Ascending aorta (tissue), 2 donors: ENCODE results near the gene CFDP1. TPM values are rescaled to one million over a fixed set of nuclear protein-coding genes. Genes with fewer than 3 reads are reported as not detected.
"Not testable (repeated sequence)": the region's sequence is repeated elsewhere in the genome, so short reads cannot be mapped to it uniquely, and the experiment has no call there.

Experiments
- DNase-seq, 2 donors: peaks; one replicate each; pipeline ENCODE4 v3.0.0-alpha.2; 2019; ENCODE audit warnings: low spot score in 2 of 2
- H3K27ac ChIP-seq, 2 donors: fragments of 200-600 bp; sonication (generic); one replicate each; pipeline ENCODE4 v1.5.1; 2016 to 2017; ENCODE audit warnings: mild to moderate bottlenecking in 1 of 2
- H3K27me3 ChIP-seq: fragments of 200-600 bp; sonication (generic); one replicate; pipeline ENCODE4 v1.5.1; 2017
- H3K36me3 ChIP-seq, 2 donors: fragments of 200-600 bp; sonication (generic); one replicate each; pipeline ENCODE4 v1.5.1; 2016
- H3K4me1 ChIP-seq, 2 donors: fragments of 200-600 bp; sonication (generic); one replicate each; pipeline ENCODE4 v1.5.1; 2016 to 2017; ENCODE audit warnings: mild to moderate bottlenecking in 1 of 2
- H3K4me3 ChIP-seq, 2 donors: fragments of 200-600 bp; sonication (generic); one replicate each; pipeline ENCODE4 v1.5.1; 2016 to 2017; ENCODE audit warnings: mild to moderate bottlenecking in 1 of 2
- H3K9me3 ChIP-seq, 2 donors: fragments of 200-600 bp; sonication (generic); one replicate each; pipeline ENCODE4 v1.5.1; 2016
- intact Hi-C: fragments of 100-400 bp; cut with DNase I; formaldehyde crosslinking; loops from one replicate; pipeline ENCODE4 v1.15.1; 2023
- total RNA-seq: library from RNA; depleted of rRNA; stranded (reverse); fragments of >200 nt; gene quantifications from one replicate; pipeline ENCODE4 v1.1.0, GENCODE V29; 2016
- TF ChIP-seq, protein P1 (sequence below), 3 experiments: fragments of 200-600 bp in 2 of 3; fragments of 450-650 bp in 1 of 3; sonication (generic) in 2 of 3; IDR thresholded peaks; one replicate each; pipeline ENCODE4 v1.5.1; 2016 to 2019; ENCODE audit warnings: antibody characterized with exemption in 3 of 3, mild to moderate bottlenecking in 1 of 3, moderate library complexity in 1 of 3

CFDP1 gene
- total RNA-seq, 1 donor from 2014 or later = 8.3 TPM

- TF ChIP-seq, protein P1, sequence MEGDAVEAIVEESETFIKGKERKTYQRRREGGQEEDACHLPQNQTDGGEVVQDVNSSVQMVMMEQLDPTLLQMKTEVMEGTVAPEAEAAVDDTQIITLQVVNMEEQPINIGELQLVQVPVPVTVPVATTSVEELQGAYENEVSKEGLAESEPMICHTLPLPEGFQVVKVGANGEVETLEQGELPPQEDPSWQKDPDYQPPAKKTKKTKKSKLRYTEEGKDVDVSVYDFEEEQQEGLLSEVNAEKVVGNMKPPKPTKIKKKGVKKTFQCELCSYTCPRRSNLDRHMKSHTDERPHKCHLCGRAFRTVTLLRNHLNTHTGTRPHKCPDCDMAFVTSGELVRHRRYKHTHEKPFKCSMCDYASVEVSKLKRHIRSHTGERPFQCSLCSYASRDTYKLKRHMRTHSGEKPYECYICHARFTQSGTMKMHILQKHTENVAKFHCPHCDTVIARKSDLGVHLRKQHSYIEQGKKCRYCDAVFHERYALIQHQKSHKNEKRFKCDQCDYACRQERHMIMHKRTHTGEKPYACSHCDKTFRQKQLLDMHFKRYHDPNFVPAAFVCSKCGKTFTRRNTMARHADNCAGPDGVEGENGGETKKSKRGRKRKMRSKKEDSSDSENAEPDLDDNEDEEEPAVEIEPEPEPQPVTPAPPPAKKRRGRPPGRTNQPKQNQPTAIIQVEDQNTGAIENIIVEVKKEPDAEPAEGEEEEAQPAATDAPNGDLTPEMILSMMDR (IDR thresholded peaks at IDR 0.05) = no peak
- Histone ChIP-seq H3K27ac (no peak overlapping the region), H3K4me1 (peaks cover 0 to 5% of the 10 kb centered on the region in 2 donors), H3K27me3 (no peaks in the 10 kb centered on the region), H3K4me3 (no peak overlapping the region), H3K9me3 (no peaks in the 10 kb centered on the region), H3K36me3 (no peaks in the 10 kb centered on the region)
- intact Hi-C loops = no loop called here
- DNase-seq = no peak
These were observed 154.0 kb downstream of the CFDP1 start for GRCh38 chr16:75279305-75279704.

GRCh38 chr16:75273054-75273925 lies 160.0 kb downstream of the CFDP1 start:
- H3K27me3 ChIP-seq = no peaks in the 10 kb centered on the region
- H3K36me3 ChIP-seq = no peaks in the 10 kb centered on the region
- no peak for DNase-seq
- H3K9me3 ChIP-seq = no peaks in the 10 kb centered on the region
- intact Hi-C loops = no loop called here
- H3K4me1 ChIP-seq = no peaks in the 10 kb centered on the region
- H3K27ac ChIP-seq = no peak overlapping the region
- TF ChIP-seq, protein P1 (IDR thresholded peaks at IDR 0.05) = no peak
- H3K4me3 ChIP-seq = no peak overlapping the region

GRCh38 chr16:75272629-75273028 lies 160.7 kb downstream of the CFDP1 start:
- H3K4me1 ChIP-seq, H3K9me3 ChIP-seq, H3K27me3 ChIP-seq, intact Hi-C loops, H3K27ac ChIP-seq, H3K4me3 ChIP-seq, DNase-seq, H3K36me3 ChIP-seq: not testable (repeated sequence)

DNA sequence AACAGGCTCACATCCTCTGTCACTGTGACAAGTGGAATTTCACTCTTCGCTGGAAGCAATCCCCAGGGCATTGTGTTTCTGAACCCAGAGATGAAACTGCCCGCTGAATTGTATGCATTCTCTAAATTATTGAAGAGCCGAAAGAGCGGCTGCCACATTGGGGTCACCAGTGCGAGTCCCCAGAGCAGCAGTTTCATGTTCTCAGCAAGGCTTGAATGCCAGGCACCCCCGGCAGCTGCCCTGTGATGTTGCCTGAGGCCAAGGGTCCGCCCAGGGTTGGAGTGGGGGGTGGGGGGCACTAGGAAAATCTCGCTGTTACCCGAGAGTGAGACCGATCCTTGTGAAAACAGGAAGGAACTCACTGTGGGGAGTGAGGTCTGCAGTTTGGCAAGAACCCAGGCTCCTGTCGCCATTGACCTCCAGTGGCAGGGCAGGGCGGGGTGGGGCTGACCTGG lies 161.2 kb downstream of the CFDP1 start:
- Histone ChIP-seq H3K36me3 (no peaks in the 10 kb centered on the region), H3K27ac (no peak overlapping the region), H3K9me3 (no peaks in the 10 kb centered on the region), H3K27me3 (no peaks in the 10 kb centered on the region), H3K4me1 (peaks cover 6 to 10% of the 10 kb centered on the region in 2 donors), H3K4me3 (no peak overlapping the region)
- intact Hi-C loops = no loop called here
- TF ChIP-seq, protein P1 (IDR thresholded peaks at IDR 0.05) = no peak
- DNase-seq = no peak

DNA sequence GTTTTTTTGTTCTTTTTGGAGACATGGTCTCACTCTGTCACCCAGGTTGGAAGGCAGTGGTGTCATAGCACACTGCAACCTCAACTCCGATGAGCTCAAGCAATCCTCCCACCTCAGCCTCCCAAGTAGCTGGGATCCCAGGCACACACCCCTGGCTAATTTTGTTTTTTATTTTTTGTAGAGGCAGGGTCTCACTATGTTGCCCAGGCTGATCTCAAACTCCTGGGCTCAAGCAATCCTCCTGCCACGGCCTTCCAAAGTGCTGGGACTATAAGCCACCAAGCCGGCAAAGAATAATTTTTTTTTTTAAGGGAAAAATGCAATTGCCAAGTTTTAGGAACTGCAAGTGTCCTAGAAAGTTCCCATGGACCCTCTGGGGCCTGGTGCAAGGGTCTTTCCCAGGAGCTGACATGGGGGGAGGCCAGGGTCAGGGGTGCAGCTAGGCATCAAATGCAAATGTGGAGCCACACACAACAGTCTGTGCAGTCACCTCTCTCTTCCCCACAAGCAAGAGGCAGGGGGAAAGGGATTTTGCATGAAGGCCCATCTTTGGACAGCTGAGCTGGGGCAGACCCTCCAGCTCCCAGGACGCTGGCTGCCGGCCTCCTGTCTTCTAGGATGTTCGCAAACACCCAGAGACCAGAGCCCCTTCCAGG lies 161.7 kb downstream of the CFDP1 start:
- Histone ChIP-seq H3K4me1 (peaks cover 8 to 11% of the 10 kb centered on the region in 2 donors), H3K27ac (no peak overlapping the region), H3K4me3 (no peak overlapping the region), H3K27me3 (no peaks in the 10 kb centered on the region), H3K9me3 (no peaks in the 10 kb centered on the region), H3K36me3 (no peaks in the 10 kb centered on the region)
- TF ChIP-seq, protein P1 (IDR thresholded peaks at IDR 0.05) = no peak
- no peak for DNase-seq
- intact Hi-C loops = no loop called here

GRCh38 chr16:75269358-75269757 lies 163.9 kb downstream of the CFDP1 start:
- H3K9me3 ChIP-seq, intact Hi-C loops, H3K27me3 ChIP-seq, DNase-seq, H3K36me3 ChIP-seq, H3K4me3 ChIP-seq, H3K27ac ChIP-seq: not testable (repeated sequence)
- H3K4me1 ChIP-seq = peaks cover 14% of the 10 kb centered on the region in 2 donors
